Astrocyte of the spinal cord (primary cell): ENCODE measurements around the gene GNG8.
"Not testable (repeated sequence)": the region's sequence is repeated elsewhere in the genome, so short reads cannot be mapped to it uniquely, and the experiment has no call there.

ENCODE experiments used
- DNase-seq: peaks from one replicate; pipeline ENCODE4 v3.0.0; 2011; ENCODE audit warnings: low read depth, low spot score
- H3K4me3 ChIP-seq: 2 replicates; pipeline ENCODE4 v1.5.1; 2011; ENCODE audit warnings: low read depth, mild to moderate bottlenecking, low read length, moderate library complexity
- in situ Hi-C: cut with HindIII; loops from 2 replicates; pipeline ENCODE4 v1.10.0; 2017; ENCODE audit warnings: low sequenced_read_pairs
- TF ChIP-seq, protein P1 (sequence below): IDR thresholded peaks from 2 replicates; pipeline ENCODE4 v1.5.1; 2012; ENCODE audit warnings: low read depth, mild to moderate bottlenecking, low read length, inconsistent platforms

Gene GNG8

DNA sequence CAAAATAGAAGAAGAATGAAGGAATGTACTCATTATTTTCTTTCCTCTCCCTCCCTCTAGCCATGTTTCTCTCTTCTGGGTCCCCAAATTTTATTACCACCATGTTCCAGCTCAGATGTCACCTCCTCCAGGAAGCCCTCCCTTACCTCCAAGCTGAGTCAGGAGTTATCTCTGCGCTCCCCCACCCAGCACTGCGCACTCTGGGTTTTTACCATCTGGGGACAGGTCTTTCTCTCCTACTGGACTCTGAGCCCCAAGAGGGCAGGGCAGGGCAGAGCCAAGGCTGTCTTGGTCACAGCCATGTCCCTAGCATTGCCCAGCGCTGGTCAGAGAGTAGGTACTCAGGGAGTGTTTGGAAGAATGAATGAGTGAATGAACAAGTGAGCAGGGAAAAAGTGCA, 2.9 kb downstream of the GNG8 start:
- DNase-seq = no peak
- no peak overlapping the region for H3K4me3 ChIP-seq
- in situ Hi-C loops = no loop called here
- TF ChIP-seq, protein P1, sequence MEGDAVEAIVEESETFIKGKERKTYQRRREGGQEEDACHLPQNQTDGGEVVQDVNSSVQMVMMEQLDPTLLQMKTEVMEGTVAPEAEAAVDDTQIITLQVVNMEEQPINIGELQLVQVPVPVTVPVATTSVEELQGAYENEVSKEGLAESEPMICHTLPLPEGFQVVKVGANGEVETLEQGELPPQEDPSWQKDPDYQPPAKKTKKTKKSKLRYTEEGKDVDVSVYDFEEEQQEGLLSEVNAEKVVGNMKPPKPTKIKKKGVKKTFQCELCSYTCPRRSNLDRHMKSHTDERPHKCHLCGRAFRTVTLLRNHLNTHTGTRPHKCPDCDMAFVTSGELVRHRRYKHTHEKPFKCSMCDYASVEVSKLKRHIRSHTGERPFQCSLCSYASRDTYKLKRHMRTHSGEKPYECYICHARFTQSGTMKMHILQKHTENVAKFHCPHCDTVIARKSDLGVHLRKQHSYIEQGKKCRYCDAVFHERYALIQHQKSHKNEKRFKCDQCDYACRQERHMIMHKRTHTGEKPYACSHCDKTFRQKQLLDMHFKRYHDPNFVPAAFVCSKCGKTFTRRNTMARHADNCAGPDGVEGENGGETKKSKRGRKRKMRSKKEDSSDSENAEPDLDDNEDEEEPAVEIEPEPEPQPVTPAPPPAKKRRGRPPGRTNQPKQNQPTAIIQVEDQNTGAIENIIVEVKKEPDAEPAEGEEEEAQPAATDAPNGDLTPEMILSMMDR = no peak

DNA sequence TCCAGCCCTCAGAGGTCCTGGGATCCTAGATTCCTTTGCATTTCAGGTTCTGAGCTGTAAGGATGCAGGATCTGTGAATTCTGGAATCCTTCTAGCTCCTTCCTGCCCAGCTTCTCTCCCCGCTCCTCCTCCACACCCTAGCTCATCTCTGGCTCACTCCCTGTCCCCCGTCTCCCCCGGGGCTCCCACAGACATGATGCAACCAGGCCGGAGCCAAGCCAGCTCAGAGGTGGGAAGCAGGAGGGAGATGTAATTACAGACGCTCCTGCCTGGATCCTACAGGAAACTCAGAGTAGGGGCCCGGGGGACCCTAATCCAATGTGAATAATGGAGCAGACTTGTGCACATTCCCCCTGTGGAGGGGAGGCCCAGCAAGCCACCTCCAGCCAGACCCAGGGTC, 4.5 kb downstream of the GNG8 start:
- TF ChIP-seq, protein P1 = no peak
- DNase-seq = no peak
- in situ Hi-C loops = no loop called here
- no peak overlapping the region for H3K4me3 ChIP-seq

DNA sequence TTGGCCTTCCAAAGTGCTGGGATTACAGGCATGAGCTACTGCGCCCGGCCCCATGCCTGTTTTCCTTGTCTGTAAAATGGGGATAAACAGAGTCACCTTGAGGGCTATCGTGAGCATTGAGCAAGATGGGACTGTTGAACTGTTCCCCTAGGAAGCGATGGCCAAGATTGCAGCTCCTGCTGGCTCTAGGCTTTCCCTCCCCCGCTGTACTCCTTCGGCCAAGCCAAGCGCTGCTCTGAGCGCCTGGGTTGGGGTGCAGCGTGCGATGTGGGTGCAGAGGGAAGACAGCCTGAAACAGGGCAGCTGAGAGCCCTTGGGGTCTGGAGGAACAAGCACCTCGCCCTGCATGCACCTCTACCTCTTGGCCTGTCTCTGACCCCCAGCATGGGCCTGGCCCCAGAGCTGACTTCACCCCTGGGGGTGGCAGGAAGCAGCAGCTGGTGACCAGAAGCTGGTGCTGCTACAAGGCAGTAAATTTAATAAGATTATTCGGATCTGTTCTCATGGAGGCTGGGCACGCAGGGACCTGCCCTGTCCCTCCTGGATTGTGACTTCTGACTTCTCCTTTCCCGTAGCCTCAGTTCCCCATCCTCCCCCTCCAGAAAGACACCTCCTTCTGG, 5.3 kb downstream of the GNG8 start:
- no peak for DNase-seq
- in situ Hi-C loops = no loop called here
- no peak overlapping the region for H3K4me3 ChIP-seq
- TF ChIP-seq, protein P1 = no peak

DNA sequence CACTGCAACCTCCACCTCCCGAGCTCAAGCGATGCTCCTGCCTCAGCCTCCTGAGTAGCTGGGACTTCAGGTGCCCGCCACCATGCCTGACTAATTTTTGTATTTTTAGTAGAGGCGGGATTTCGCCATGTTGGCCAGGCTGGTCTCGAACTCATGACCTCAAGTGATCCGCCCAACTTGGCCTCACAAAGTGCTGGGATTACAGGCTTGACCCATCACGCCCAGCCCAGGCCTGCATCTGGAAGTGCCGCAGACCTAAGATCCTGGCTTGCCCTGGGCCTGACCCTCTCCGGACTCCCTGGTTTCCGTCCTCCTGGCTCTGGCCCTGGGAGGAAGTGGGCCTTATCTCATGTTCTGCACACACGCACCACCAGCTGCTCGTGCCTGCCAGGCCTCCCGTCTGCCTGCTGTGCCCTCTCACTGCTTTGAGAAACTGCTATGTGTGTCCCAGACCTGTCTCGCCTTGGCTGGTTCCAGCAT, 6.4 kb downstream of the GNG8 start:
- TF ChIP-seq, protein P1 = no peak

DNA sequence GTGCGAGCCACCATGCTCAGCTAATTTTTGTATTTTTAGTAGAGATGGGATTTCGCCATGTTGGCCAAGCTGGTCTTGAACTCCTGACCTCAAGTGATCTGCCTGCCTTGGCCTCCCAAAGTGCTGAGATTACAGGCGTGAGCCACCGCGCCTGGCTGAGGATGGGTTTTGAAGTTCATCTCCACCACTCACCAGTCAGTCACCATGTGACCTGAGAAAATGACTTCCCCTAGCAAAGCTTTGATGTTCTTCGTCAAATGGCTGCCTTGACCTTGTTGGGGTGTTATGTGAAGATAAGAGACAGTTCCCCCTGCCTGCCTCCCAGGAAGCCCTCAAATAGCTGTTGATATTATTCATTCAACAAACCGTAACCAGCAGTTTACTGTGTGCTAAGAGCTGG, 7.0 kb downstream of the GNG8 start:
- DNase-seq, in situ Hi-C loops, H3K4me3 ChIP-seq: not testable (repeated sequence)

More for the DNA sequence above, 6.4 kb downstream of the GNG8 start:
- H3K4me3 ChIP-seq = no peak overlapping the region
- in situ Hi-C loops = no loop called here
- no peak for DNase-seq

DNA sequence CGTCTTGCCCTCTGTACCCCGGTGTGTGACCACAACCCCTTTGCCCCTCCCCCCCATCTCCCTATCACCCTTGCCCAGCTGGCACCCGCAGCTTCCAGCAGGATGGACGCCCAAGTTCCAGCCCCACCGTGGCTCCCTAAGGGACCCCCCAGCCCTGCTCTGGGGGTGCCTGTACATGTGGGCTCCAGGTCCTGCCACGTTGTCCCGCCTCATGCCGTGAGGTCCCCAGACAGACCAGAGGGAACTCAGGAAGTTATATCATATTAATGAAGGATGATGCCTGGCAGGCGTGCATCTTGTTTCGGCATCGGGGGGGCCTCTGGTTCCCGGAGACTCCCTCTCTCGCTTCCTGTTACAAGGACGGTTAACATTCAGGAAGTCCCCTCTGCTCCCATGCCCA, 9.6 kb downstream of the GNG8 start:
- TF ChIP-seq, protein P1 = no peak
- DNase-seq = no peak
- H3K4me3 ChIP-seq = no peak overlapping the region
- in situ Hi-C loops = no loop called here

DNA sequence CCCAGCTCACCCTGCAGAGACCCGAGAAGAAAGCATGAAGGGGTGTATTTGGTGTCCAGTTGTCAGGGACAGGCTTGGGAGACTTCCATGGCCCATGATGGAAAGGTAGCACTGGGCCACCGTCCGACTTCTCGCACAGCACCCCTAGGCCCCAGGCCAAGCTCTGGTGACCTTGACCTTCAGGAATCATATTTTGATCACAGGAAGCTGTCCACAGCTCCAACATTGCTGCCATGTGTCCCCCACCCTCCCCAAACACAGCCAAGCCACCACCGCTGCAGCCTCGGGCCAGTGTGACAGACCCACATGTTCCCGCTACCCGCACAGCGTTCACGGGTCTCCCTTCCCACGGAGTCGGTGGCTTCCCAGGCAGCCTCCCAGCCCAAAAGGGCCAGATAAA, 10.3 kb downstream of the GNG8 start:
- in situ Hi-C loops = no loop called here
- TF ChIP-seq, protein P1 = no peak
- no peak overlapping the region for H3K4me3 ChIP-seq
- DNase-seq = no peak
